Neural cell (in vitro differentiated cells): ENCODE results near the gene KIF21B.

ENCODE experiments used
- CTCF ChIP-seq: fragments of 450-650 bp; IDR thresholded peaks from 2 replicates; pipeline ENCODE4 v1.5.1; 2014; ENCODE audit warnings: antibody characterized with exemption, mild to moderate bottlenecking, moderate library complexity; ENCODE audit not compliant: poor library complexity, severe bottlenecking
- POLR2AphosphoS5 ChIP-seq: IDR thresholded peaks from 2 replicates; pipeline ENCODE4 v1.6.1; 2012
- REST ChIP-seq: IDR thresholded peaks from 2 replicates; pipeline ENCODE4 v1.6.1; 2012; ENCODE audit warnings: borderline replicate concordance

GRCh38 chr1:201011616-201012015 lies 11.9 kb downstream of the KIF21B start:
- TF ChIP-seq CTCF (no peak), POLR2AphosphoS5 (no peak), REST (no peak)
